Heart left ventricle (tissue), 13 donors: ENCODE data around the gene GCH1.

Experiments
- CTCF ChIP-seq, 12 donors: fragments of 200-600 bp; sonication (generic) in 4 of 12; IDR thresholded peaks; one replicate each; pipeline versions ENCODE4 v1.5.0 to v1.8.0; 2018 to 2022; ENCODE audit warnings: antibody characterized with exemption in 12 of 12, mild to moderate bottlenecking in 5 of 12
- POLR2A ChIP-seq, 2 donors: fragments of 450-650 bp; IDR thresholded peaks; one replicate each; pipeline ENCODE4 v1.6.1; 2017; ENCODE audit warnings: antibody characterized with exemption in 2 of 2, mild to moderate bottlenecking in 2 of 2, moderate library complexity in 2 of 2
- donor health status: ischemic (EF 13 %, LVEDD 7.1; RV severe dilation, severe dysfunction).
- donor health status: DM: no; HTN: yes; CAD: no.
- donor health status: DM: no; HTN: no; CAD: no.
- donor health status: ischemic (EF 25% LVEDD 6.9; RV normal size, moderate dysfunction).
- donor health status: ischemic (EF 25% LVEDD 5.7; RV mildly dilated, moderate dysfunction).
- donor health status: ischemic (EF 35%, LVEDD 5.7; RV mildly dilated, moderate dysfunction).
- donor health status: nonischemic (EF 11% LVEDD 7.7; RV severe dilation, severe dysfunction).
- donor health status: DM: yes; HTN: yes; CAD: no.
- donor health status: PGD.
- donor health status: ischemic (EF 29% LVEDD 5.4; RV normal size, mild dysfunction).
- donor health status: nonischemic (EF 23%, LVEDD 6.1; RV moderate dilation, normal function).

- no peak for TF ChIP-seq CTCF (IDR thresholded peaks at IDR 0.05)
- no peak for TF ChIP-seq POLR2A (IDR thresholded peaks at IDR 0.05)
These were observed 44.8 kb downstream of the GCH1 start for GRCh38 chr14:54857830-54858269.
